ENCODE measurements around the gene PRC1.

Gene PRC1

GRCh38 chr15:90954712-90955623, 39.4 kb downstream of the PRC1 start, which contains the start of gene RCCD1:
Gene RCCD1, plus strand, starts transcription at chr15:90954884. Its CDS starts 1,851 bp downstream, at chr15:90956735.
- peak; percentile 68 for DNase-seq

GRCh38 chr15:90953947-90954711, 40.2 kb downstream of the PRC1 start:
- no peak for DNase-seq

- no peak for DNase-seq
Observed at GRCh38 chr15:90952901-90953677, 41.2 kb downstream of the PRC1 start.

GRCh38 chr15:90950676-90951075, 43.7 kb downstream of the PRC1 start:
- no peak for DNase-seq

- DNase-seq: no peak
Observed at GRCh38 chr15:90949979-90950675, 44.2 kb downstream of the PRC1 start.

GRCh38 chr15:90948506-90948905, 45.8 kb downstream of the PRC1 start:
- no peak for DNase-seq

- DNase-seq: no peak
Observed at GRCh38 chr15:90947577-90948357, 46.6 kb downstream of the PRC1 start.

GRCh38 chr15:90946941-90947576, 47.3 kb downstream of the PRC1 start:
- no peak for DNase-seq

GRCh38 chr15:90946538-90946937, 47.8 kb downstream of the PRC1 start:
- no peak for DNase-seq

GRCh38 chr15:90945091-90945490, 49.2 kb downstream of the PRC1 start:
- DNase-seq: no peak

GRCh38 chr15:90942354-90943120, 51.8 kb downstream of the PRC1 start:
- DNase-seq: no peak

GRCh38 chr15:90941038-90941437, 53.3 kb downstream of the PRC1 start:
- DNase-seq: no peak

- DNase-seq: no peak
Observed at GRCh38 chr15:90939756-90940155, 54.6 kb downstream of the PRC1 start.

GRCh38 chr15:90938261-90938660, 56.1 kb downstream of the PRC1 start:
- no peak for DNase-seq

GRCh38 chr15:90936823-90937222, 57.5 kb downstream of the PRC1 start:
- DNase-seq: no peak

- DNase-seq: no peak
Observed at GRCh38 chr15:90934949-90935751, 59.2 kb downstream of the PRC1 start, which contains the start of gene UNC45A. Gene UNC45A, plus strand, starts transcription at chr15:90935285. Its CDS starts 40 bp downstream, at chr15:90935325.

GRCh38 chr15:90934256-90934948, 59.9 kb downstream of the PRC1 start:
- peak; percentile 30 for DNase-seq

- no peak for DNase-seq
Observed at GRCh38 chr15:90933301-90933700, 61.0 kb downstream of the PRC1 start.

GRCh38 chr15:90932660-90932991, 61.7 kb downstream of the PRC1 start:
- DNase-seq: no peak

All from SIG-M5 (cell line).